Prostate gland (tissue), 2 donors: ENCODE data around the gene XRCC2.

Source experiments
- CTCF ChIP-seq, 4 experiments: fragments of 200-600 bp in 2 of 4; fragments of 450-650 bp in 2 of 4; sonication (generic) in 2 of 4; IDR thresholded peaks; 1 replicate in 3 of 4; 2 replicates in 1 of 4; pipeline ENCODE4 v1.5.1; 2016 to 2019; ENCODE audit warnings: antibody characterized with exemption in 4 of 4, mild to moderate bottlenecking in 2 of 4, moderate library complexity in 2 of 4
- POLR2A ChIP-seq: fragments of 450-650 bp; IDR thresholded peaks from one replicate; pipeline ENCODE4 v1.6.1; 2016; ENCODE audit warnings: antibody characterized with exemption, mild to moderate bottlenecking

GRCh38 chr7:152617056-152617455, 58.9 kb downstream of the XRCC2 start:
- TF ChIP-seq POLR2A (no peak), CTCF (IDR thresholded peaks at IDR 0.05) (no peak)
